CD4-positive, alpha-beta T cell treated with Interleukin-10 for 1 hour (primary cell): ENCODE measurements around the gene CEP41.

Experiments
- DNase-seq: peaks from one replicate; pipeline ENCODE4 v3.0.0-alpha.2; 2020

The CEP41 gene

DNA sequence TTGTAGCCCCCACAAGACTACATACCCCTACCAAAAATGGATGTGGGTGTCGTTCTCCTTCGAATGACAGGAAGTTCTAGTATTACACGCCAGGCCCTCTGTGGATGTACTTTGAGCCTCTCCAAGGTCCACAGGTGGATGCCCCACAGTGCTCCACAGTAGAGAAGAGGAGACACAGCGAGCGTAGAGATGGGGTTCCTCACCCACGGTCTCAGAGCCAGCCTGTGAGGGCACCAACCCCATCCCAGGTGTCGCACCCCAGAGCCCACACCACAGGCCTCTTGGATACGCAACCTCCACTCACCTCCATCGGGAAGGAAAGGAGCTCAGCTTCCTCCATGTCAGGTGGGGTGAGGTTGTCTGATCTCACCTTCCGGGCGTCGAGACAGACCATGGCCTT is 93.9 kb downstream of the CEP41 start:
- no peak for DNase-seq

DNA sequence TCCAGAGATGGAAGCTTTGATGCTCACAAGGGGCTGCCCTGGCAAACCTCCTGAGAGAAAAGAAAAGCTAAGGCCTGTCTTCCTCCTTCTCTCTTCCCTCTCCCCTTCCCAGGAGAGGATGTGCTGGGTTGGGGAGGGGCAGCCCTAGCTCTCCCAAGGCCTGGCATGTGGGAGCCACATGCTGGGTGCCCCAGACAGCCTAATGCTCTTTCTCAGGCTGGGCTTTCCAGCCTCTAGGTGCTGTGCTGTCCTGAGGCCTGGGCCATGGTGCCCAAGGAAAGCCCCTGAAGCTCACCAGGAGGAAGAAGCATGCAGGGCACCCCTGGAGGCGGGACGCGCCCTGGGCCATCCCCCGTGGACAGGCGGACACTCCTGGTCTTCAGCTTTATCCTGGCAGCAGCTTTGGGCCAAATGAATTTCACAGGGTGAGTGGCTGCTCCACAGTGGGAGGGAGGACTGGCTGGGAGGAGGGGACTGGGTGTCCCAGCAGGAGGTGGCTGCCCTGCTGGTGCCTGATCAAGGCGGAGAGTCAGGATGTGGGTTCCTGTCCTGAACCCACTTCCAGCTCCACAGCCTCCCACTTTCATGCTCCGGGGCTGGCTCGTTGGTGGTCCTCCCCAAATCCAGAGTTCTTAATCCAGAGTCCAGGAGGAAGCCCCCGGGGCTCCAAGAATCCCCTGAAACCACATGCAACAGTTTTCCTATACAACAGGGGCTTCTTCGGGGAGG is 94.5 kb downstream of the CEP41 start:
- DNase-seq: no peak

DNA sequence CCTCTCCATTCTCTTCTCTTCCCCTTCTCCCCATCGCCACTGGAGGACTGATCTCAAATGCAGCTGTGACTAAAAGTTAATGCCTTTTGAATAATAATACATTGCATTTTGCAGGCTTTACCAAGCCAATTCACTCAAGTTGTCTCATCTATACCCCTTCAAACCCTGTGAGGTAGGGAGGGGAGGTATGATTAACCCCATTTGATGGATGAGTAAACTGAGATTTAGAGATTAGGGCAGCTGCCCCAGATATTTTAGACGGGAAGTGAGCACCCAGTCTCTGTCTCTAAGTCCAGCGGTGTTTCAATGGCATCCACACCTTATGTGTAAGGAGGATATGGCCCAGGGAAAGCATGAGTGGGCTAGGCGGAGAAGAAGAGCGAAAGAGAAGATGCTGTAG is 95.1 kb downstream of the CEP41 start:
- no peak for DNase-seq

DNA sequence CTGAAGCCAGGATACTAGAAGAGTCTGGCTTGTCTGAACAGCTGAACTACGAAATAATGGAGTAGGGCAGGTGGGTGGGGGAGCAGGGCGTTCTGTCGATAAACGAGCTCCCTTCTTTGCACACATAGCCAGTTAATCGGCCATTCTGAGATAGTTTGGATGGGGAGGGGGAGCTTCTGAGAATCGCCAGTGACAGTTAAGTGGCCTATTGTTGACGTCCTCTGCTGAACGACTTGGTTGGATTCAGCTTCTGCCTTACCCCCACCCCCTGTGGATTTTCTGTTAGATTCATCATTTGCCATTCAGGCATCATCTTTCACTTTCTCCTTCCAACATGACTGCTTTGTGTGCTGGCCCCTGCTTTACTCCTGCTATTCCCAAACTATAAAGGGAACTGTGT is 95.7 kb downstream of the CEP41 start:
- no peak for DNase-seq

DNA sequence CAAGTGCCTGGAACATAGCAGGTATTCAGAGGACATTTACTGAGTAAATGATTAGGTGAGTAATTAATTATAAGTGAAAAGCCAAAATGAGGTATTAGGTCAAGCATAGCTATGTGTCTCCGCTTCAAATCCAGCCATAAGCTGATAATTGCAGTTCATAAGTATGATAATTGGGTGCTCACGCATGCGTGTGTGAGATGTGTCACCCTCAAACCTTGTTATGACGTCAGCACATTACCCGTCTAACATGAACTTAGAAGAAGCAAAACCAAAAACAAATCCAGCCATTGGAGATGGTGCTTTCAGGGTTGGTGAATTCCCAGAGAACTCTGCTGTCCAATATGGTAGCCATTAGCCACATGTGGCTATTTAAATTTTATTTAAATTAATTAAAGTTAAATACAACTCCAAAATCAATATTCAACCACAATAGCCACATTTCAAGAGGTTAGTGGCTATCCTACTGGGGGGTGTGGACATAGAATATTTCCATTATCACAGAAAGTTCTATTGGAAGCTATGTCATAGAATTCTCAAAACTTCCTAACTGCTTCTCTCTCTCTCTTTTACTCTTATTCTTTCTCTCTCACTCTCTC is 96.4 kb downstream of the CEP41 start, which contains the start of gene CPA5:
Gene CPA5, plus strand, starts transcription at position 546 of the 596 bp plus-strand sequence. CDS start 1,670 bp downstream, outside the sequence.
- DNase-seq: no peak
